Urinary bladder (tissue), 4 donors: ENCODE measurements around the gene SPTAN1. TPM values are rescaled to one million over a fixed set of nuclear protein-coding genes. Genes with fewer than 3 reads are reported as not detected.

Experiments
- DNase-seq: peaks from one replicate; pipeline ENCODE4 v3.0.0-alpha.2; 2015; ENCODE audit errors: extremely low spot score
- H3K27ac ChIP-seq: one replicate; pipeline ENCODE4 v1.5.1; 2013; ENCODE audit warnings: low read depth, mild to moderate bottlenecking, moderate library complexity
- H3K36me3 ChIP-seq: one replicate; pipeline ENCODE4 v1.6.1; 2013; ENCODE audit warnings: mild to moderate bottlenecking, moderate library complexity; ENCODE audit not compliant: insufficient read depth
- H3K4me1 ChIP-seq: one replicate; pipeline ENCODE4 v1.6.1; 2013; ENCODE audit warnings: mild to moderate bottlenecking, moderate library complexity; ENCODE audit not compliant: insufficient read depth
- H3K4me3 ChIP-seq: one replicate; pipeline ENCODE4 v1.5.1; 2013; ENCODE audit warnings: low read depth, low read length
- WGBS: extraction: QIAGEN DNeasy Blood & Tissue Kit; methylation state at CpG from one replicate; pipeline ENCODE4 v1.1.7; 2013; 5-methylcytosine and 5-hydroxymethylcytosine counted together
- polyA plus RNA-seq: library from polyadenylated mRNA; stranded (reverse); fragments of 200-250 nt; gene quantifications from one replicate; pipeline ENCODE4 v1.2.3, GENCODE V29; 2013
- total RNA-seq: library from RNA; depleted of rRNA; stranded (reverse); fragments of >200 nt; gene quantifications from one replicate; pipeline ENCODE4 v1.2.3, GENCODE V29; 2014
- donor health status: healthy with polysubstance abuse.
- donor health status: healthy.

SPTAN1 gene
- total and polyA plus RNA-seq, 2 donors: 148 to 308 TPM

DNA sequence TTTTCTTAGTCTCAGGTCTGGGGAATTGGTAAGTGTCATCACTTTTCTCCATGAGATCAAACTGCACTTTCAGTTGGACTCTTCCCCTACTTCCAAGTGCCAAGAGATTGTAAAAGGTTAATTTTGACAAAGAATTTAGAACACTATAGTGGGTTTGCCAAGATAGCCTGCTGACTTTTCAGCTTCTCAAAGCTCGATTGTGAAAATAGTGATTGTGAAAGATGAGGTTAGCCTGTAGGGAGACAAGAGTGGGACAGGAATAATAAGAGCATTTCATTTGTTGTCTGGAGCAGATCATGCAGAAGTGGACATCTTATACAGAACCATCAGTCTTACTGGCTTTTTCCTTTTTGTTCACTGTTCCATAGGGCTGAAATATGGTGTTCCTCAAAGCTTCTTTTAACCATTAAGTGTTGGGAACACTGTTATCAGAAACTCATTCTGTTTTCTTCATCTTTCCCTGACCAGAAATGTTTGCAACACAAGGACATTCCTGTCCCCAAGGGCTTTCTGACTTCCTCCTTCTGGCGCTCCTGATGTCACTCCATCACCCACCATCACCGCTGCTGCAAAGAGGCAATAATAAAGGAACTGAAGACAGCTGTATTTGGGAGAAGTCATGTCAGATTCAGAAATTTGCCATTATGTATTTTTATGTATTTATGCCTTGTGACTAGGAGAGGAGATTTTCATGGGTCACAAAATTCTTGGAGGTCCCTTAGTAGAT is 11.6 kb upstream of the SPTAN1 start:
- 76% methylated on average over 3 of the region's 3 CpGs for WGBS
- H3K27ac ChIP-seq: no peak overlapping the region
- H3K4me1 ChIP-seq: no peaks in the 10 kb centered on the region
- no peaks in the 10 kb centered on the region for H3K36me3 ChIP-seq
- H3K4me3 ChIP-seq: no peak overlapping the region
- DNase-seq: no peak

DNA sequence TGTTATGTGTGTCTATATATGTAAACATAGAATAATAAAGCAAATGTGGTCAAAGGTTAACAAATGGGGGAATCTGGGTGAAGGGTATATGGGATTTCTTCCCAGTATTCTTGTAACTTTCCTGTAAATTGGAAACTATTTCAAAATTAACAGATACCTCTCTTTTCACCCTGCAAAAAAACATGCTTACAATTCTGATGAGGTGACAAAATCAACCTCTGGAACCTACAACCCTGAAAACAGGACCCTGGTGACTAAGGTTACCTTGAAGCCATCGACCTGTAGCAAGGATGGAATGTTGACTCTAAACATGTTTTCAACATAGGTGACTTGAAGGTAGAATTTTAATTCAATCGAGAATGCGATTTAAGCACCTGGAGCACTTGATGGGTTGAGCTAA is 5.9 kb upstream of the SPTAN1 start:
- no peaks in the 10 kb centered on the region for H3K4me1 ChIP-seq

DNA sequence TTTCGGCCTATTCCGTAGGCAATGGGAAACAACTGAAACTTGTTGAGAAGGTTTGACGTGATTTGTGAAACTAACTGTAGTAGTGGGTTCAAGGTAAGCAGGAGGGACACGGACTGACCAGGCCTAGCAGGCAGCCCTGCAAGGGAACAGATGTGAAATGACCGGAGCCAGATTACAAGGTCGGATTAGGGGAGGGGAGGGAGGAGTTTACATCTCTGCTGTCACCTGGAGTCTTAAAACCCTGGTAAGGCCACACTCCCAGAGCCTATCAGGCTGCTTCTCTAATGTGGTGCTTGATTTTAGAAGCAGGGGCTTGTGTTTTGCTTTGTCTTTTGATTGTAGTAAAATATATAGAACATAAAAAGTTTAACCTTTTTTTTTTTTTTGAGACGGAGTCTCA is 3.5 kb upstream of the SPTAN1 start:
- Histone ChIP-seq H3K36me3 (no peaks in the 10 kb centered on the region), H3K4me3 (no peak overlapping the region), H3K27ac (no peak overlapping the region), H3K4me1 (no peaks in the 10 kb centered on the region)
- WGBS: 81% methylated on average over 7 of the region's 7 CpGs
- no peak for DNase-seq

More for the DNA sequence above, 5.9 kb upstream of the SPTAN1 start:
- H3K36me3 ChIP-seq: no peaks in the 10 kb centered on the region
- no peak overlapping the region for H3K27ac ChIP-seq
- 77% methylated on average over 3 of the region's 3 CpGs for WGBS
- no peak for DNase-seq
- no peak overlapping the region for H3K4me3 ChIP-seq

DNA sequence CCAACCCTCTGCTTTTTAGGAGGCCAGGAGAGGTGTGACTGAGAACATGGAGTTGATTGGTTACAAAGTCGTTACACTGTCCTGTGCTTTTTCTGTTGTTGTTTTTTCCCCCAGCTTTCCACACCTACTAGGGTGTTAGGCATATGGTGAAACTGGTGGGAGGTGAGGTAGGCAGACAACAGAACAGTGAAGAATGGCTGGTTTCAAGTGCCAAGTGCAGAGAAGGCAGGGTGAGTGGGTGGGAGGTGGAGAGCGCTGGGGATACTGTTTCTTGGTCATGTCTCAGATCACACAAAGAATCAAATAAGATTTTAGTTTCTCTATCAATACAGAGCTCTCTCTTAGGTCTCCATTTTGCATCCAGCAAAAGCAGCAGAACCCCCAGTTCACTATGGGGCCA is 2.2 kb upstream of the SPTAN1 start:
- H3K4me3 ChIP-seq: no peak overlapping the region
- H3K4me1 ChIP-seq: no peaks in the 10 kb centered on the region
- no peaks in the 10 kb centered on the region for H3K36me3 ChIP-seq
- H3K27ac ChIP-seq: peak overlapping the region; percentile 48
- WGBS: 60% methylated on average over 2 of the region's 2 CpGs
- DNase-seq: no peak

DNA sequence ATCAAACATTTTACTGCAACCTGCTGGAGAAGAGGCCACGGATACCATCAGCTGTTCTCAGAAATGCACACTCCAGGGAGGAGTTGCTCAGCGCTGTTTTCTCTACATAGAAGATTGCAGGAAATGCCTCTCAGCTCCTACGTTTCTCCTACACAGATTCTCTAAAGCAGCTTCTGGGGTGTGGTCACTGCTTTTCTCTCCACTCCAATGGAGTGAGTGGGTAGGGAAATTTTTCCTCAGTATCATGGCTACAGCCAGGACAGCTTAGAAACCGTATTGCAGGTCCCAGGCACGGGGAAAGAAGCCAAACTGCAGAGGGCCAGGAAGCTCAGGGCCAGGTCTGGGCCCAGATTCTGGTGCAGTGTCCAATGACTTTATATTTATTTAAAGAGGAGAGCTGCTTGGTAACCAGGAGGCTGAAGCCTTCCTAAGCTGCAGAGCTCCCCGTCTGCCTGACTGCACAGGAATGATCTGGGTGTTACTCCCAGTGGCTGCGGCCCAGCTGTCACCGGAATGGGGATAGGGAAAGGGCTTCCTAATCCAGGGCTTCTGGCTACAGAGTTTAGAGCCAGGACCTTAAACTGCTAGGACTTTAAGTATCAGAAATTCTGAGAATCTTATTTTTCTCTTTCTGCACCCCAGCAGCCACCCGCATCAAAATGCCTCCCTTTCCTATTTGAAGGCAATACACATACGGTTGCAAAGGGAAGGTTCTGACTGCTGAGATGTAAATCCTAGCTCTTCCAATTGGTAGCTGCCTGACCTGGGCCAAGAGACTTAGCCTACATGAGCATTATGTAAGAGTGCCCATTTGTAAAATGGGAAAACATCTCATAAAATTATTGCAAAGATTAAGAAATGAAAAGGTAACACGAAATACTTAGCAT is 1.4 kb upstream of the SPTAN1 start:
- Histone ChIP-seq H3K36me3 (no peaks in the 10 kb centered on the region), H3K4me1 (no peaks in the 10 kb centered on the region), H3K4me3 (no peak overlapping the region), H3K27ac (peak overlapping the region; percentile 43)
- no peak for DNase-seq
- 20% methylated on average over 11 of the region's 11 CpGs for WGBS

DNA sequence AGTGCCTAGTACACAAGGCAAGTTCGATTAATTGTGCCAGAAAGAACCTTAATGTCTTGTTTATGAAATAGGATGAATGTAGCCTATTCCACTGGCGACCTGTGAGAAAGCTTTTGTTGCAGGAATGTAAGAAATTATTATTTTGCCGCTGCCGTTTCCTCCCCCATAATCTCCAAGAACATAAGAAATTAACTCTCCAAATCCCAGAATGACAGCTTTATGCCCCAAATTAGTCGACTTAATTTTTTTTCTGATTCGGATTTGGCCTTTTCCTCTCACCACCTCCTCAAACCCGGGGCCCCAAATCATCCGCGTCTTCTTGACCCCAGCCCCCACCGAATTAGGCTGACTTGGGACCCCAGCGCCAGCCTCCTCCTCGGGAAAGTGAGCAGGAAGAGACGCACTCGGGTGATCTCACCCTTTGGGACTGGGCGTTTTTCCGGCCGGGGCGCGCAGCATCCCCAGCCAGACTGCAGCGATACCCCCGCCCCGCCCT is 682 bp upstream of the SPTAN1 start:
- Histone ChIP-seq H3K36me3 (no peaks in the 10 kb centered on the region), H3K4me3 (peak overlapping the region; percentile 84), H3K27ac (peak overlapping the region; percentile 87), H3K4me1 (no peaks in the 10 kb centered on the region)
- DNase-seq: no peak
- 1% methylated on average over 22 of the region's 22 CpGs for WGBS

DNA sequence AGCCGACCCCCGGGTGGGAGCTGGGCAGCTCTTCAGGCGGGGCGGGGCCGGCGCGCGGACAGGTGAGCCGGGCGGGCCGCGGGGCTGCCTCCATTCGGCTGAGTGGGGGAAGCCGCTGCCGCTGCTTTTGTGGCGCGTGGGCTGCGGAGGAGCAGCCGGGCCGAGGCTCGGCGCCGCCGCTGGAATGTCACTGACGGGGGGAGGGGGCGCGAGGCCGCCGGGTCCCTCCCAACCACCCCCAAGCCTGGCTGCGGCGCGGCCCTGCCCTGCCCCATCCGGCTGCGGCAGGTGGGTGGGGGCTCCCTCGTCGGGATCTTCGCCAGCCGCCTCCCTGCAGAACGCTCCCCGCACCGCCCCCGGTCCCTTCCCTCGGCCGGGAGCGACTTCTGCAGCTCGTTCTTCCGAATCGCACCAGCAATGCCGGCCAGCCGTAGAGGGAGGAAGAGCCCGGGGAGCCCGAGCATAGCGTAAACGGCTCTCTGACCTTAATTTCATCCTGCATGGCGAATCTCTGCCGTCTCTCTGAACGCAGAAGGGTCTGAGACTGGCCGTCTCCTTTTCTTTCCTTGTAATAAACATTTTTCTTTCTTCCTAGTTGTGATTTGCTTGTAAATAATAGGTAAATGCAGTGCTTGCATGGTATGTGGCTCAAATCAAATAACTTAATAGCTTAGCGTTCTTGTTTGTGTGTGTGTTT is 505 bp downstream of the SPTAN1 start:
- WGBS: under 1% methylated on average over 59 of the region's 59 CpGs
- H3K27ac ChIP-seq: peak overlapping the region; percentile 87
- DNase-seq: no peak
- no peaks in the 10 kb centered on the region for H3K36me3 ChIP-seq
- peak overlapping the region; percentile 84 for H3K4me3 ChIP-seq
- H3K4me1 ChIP-seq: no peaks in the 10 kb centered on the region

DNA sequence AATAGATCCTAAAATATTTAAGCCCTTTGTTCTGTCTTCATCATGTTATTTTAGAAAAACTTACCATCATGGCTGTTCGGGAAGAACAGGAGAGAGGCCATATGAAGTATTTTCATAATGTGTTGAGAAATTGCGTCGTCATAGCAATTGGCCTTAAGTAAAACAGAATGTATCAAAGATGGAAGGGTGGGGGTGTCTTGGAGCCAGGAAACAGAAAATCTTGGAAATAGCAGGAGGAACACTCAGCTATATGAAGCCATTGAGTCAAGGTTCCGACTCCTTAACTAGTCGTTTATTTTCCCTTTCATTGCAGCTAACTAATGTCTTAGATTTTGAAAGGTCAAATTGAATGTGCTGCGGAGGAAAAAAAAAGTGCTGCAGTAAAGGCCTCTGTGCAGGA is 1.3 kb downstream of the SPTAN1 start:
- Histone ChIP-seq H3K36me3 (no peaks in the 10 kb centered on the region), H3K27ac (no peak overlapping the region), H3K4me1 (no peaks in the 10 kb centered on the region), H3K4me3 (peak overlapping the region; percentile 13)
- WGBS: 16% methylated on average over 6 of the region's 6 CpGs
- DNase-seq: no peak

DNA sequence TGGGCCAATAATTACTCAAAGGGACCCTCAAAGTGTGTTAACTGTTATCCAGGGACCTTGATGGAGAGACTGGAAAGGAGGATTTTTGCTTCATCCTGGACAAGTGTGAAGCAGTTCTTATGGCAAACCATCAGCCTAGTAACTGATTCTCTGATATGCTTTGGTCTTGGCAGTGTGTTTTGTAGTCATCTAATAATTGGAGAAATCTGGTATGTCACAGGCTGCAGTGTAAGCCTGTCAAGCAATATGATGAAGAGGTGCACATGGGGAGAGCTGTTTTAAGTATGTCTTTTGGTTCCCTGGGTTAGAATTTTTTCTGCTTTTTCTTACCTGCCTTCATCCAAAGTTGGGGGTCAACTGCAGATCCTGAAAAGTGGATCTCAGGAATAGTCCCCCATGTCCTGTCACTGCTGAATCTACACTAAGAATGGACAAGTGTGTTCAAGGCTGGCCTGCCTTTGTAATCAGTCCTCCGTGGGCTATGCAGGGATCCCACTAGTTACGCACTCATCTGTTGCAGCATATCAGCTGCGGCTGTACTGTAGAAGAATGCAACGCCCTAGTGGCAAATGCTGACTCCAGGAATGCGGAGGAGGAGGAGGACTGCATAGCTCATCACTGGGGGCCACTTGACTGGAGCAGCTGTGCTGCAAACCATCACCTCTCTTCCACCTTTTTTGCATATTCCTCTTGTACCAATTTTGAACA is 1.9 kb downstream of the SPTAN1 start:
- H3K4me3 ChIP-seq: peak overlapping the region; percentile 13
- H3K36me3 ChIP-seq: no peaks in the 10 kb centered on the region
- 12% methylated on average over 5 of the region's 5 CpGs for WGBS
- DNase-seq: no peak
- H3K4me1 ChIP-seq: peaks cover 2% of the 10 kb centered on the region
- H3K27ac ChIP-seq: no peak overlapping the region

DNA sequence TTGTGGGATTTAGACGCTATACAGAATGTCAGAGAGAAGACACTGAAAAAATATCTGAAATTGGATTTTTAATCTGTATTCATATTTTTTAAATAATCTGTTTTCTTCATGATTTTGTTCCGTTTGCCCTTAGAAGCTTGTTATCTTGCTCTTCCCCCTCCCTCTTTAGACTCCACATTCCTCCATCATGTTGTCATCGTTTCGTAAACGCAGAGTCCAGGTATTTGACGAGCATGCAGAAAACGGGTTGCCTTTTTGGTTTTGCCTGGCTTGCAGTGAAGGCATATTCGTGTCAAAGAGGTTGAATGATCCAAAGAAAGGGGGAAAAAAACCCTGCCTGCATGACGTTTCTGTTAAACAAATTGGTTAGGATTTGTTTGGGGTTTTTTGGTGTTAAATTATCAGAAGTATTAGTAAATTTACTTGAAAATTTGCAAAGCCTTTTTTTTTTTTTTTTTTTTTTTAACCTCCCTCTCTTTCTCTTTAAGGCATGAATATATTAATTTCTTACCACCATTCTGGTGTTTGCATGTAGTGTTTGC is 2.9 kb downstream of the SPTAN1 start:
- H3K36me3 ChIP-seq: no peaks in the 10 kb centered on the region
- H3K4me3 ChIP-seq: no peak overlapping the region
- peaks cover 2% of the 10 kb centered on the region for H3K4me1 ChIP-seq
- WGBS: 15% methylated on average over 9 of the region's 9 CpGs
- H3K27ac ChIP-seq: no peak overlapping the region
- DNase-seq: no peak

DNA sequence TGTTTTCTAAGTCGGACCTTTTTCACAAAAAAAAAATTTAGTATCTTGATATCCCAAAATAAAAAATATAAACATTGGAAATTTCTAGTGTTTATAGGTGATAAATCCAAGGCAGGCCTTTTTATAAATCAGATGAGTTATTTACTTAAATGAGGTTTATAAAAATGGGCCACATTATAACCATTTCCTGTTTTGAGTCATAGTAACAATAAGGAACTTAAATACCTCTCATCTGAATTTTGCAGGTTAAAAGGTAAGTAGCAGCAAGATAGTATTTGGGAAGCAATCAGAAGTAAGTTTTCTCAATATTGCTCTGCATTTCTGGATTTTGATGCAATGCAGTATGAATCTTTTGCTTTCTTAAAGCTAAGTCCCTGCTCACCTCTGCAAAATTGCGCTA is 3.9 kb downstream of the SPTAN1 start:
- WGBS: 66% methylated on average over 2 of the region's 2 CpGs
- Histone ChIP-seq H3K4me3 (no peak overlapping the region), H3K27ac (no peak overlapping the region), H3K36me3 (no peaks in the 10 kb centered on the region), H3K4me1 (peaks cover 2% of the 10 kb centered on the region)
- no peak for DNase-seq

DNA sequence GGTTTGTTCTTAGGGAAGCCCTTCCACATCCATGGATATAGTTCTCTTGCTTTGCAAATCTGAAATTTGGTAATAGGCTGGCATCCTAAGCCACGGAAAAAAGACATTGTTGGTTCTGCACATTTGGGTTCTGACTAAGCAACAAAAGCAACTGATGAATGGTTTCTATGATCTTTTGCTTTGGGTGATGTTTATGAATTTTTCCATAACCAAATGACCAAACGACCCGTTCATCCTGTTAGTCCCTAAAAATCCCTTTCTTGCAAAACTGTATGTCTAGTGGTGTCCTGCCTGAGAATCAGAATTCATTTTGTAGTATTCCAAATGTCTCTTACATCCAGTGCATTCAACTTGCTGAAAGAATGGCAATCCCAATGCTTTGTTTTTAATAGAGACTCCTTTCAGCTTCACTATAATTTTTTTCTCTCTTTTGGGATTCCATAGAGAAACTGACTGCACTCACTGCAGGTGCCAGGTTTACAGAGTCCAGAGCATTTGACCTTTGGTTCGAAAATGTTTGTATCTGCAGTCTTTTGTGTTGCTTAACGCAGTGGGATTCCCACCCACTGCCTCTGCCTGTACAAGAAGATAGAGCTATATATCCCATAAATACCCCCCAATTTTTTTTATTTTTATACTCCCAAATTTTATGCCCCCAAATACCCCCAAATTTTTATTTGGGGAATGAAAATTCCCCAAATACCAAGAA is 4.7 kb downstream of the SPTAN1 start:
- H3K4me3 ChIP-seq: no peak overlapping the region
- no peak overlapping the region for H3K27ac ChIP-seq
- H3K4me1 ChIP-seq: peaks cover 2% of the 10 kb centered on the region
- H3K36me3 ChIP-seq: no peaks in the 10 kb centered on the region
- 66% methylated on average over 5 of the region's 5 CpGs for WGBS
- no peak for DNase-seq
